Endothelial cell of umbilical vein (primary cell): ENCODE data around the gene KRT79. TPM values are rescaled to one million over a fixed set of nuclear protein-coding genes. Genes with fewer than 3 reads are reported as not detected.

Source experiments
- BruUV-seq: library from RNA; stranded (reverse); fragments of 400-500 nt; replicated peaks from 2 replicates; lab custom pipeline; 2021; lab: Mats Ljungman, UMichigan
- CTCF ChIA-PET: fragments of 300-600, 350-600 bp; sonication (Branson Sonifier 250); formaldehyde crosslinking; loops from one replicate; lab custom pipeline; 2021; ENCODE audit warnings: antibody characterized with exemption, inconsistent platforms; lab: Charles Lee
- POLR2A ChIA-PET: fragments of 300-600, 350-600 bp; sonication (Branson Sonifier 250); formaldehyde crosslinking; loops from one replicate; lab custom pipeline; 2021; ENCODE audit warnings: antibody characterized with exemption, inconsistent platforms; lab: Charles Lee
- DNase-seq: peaks from one replicate; pipeline ENCODE4 v3.0.0-alpha.2; 2011; ENCODE audit warnings: low read depth, low spot score
- FAIRE-seq: peaks from 2 replicates; lab custom pipeline; 2011; peaks lifted over from hg19 to GRCh38; lab: Jason Lieb, UNC
- H2AFZ ChIP-seq: 2 replicates; pipeline ENCODE4 v1.6.0; 2012; ENCODE audit warnings: low read depth, low read length, control low read depth, inconsistent platforms
- H3K27ac ChIP-seq: 2 replicates; pipeline ENCODE4 v1.5.1; 2011; ENCODE audit warnings: low read depth, mild to moderate bottlenecking, control low read depth, low read length, moderate library complexity; ENCODE audit not compliant: insufficient read depth
- H3K27me3 ChIP-seq, 2 experiments: 2 replicates each; pipeline versions ENCODE4 v1.6.0 to v1.6.1; 2011; ENCODE audit warnings: low read length in 2 of 2, mixed read lengths in 1 of 2; ENCODE audit not compliant: control insufficient read depth in 2 of 2, insufficient read depth in 2 of 2
- H3K36me3 ChIP-seq, 2 experiments: 2 replicates in 1 of 2; 3 replicates in 1 of 2; pipeline ENCODE4 v1.5.1; 2011; ENCODE audit warnings: low read length in 2 of 2, mild to moderate bottlenecking in 1 of 2, moderate library complexity in 1 of 2; ENCODE audit not compliant: control insufficient read depth in 2 of 2, insufficient read depth in 2 of 2; ENCODE audit errors: extremely low read depth in 1 of 2
- H3K4me1 ChIP-seq: 3 replicates; pipeline ENCODE4 v1.5.1; 2011; ENCODE audit warnings: mild to moderate bottlenecking, low read length; ENCODE audit not compliant: control insufficient read depth, insufficient read depth; ENCODE audit errors: extremely low read depth
- H3K4me2 ChIP-seq: 2 replicates; pipeline ENCODE4 v1.6.1; 2011; ENCODE audit warnings: low read length, control low read depth, mixed read lengths; ENCODE audit not compliant: insufficient read depth
- H3K4me3 ChIP-seq, 3 experiments: fragments of 200-600 bp in 1 of 3; sonication (generic), shearing (Covaris generic) in 1 of 3; replicated peaks in 1 of 3; 2 replicates each; pipeline ENCODE4 v1.5.1; 2011 to 2016; ENCODE audit warnings: control low read depth in 3 of 3, low read length in 3 of 3, mild to moderate bottlenecking in 2 of 3, inconsistent platforms in 1 of 3, low read depth in 1 of 3, moderate library complexity in 1 of 3; ENCODE audit not compliant: insufficient read depth in 1 of 3
- H3K79me2 ChIP-seq: 2 replicates; pipeline ENCODE4 v1.6.0; 2012; ENCODE audit warnings: low read length, inconsistent platforms; ENCODE audit not compliant: control insufficient read depth, insufficient read depth
- H3K9ac ChIP-seq: replicated peaks from 2 replicates; pipeline ENCODE3; 2011; ENCODE audit warnings: low read length, control low read depth; ENCODE audit not compliant: insufficient read depth; ENCODE audit errors: extremely low read depth
- H3K9me1 ChIP-seq: replicated peaks from 3 replicates; pipeline ENCODE4 v1.6.0; 2011; ENCODE audit warnings: mild to moderate bottlenecking, low read length; ENCODE audit not compliant: control insufficient read depth, insufficient read depth; ENCODE audit errors: extremely low read depth
- H3K9me3 ChIP-seq: replicated peaks from 2 replicates; pipeline ENCODE4 v1.5.1; 2012; ENCODE audit warnings: low read length, inconsistent platforms; ENCODE audit not compliant: control insufficient read depth, insufficient read depth
- H4K20me1 ChIP-seq: replicated peaks from 2 replicates; pipeline ENCODE3; 2011; ENCODE audit warnings: mild to moderate bottlenecking, low read length; ENCODE audit not compliant: control insufficient read depth, insufficient read depth; ENCODE audit errors: extremely low read depth
- CTCF ChIP-seq, 2 donors: IDR thresholded peaks; 1 replicate in 1 of 2; 2 replicates in 1 of 2; pipeline ENCODE4 v1.5.1; 2011; ENCODE audit warnings: low read length in 2 of 2, mild to moderate bottlenecking in 2 of 2, moderate library complexity in 2 of 2, control low read depth in 1 of 2, inconsistent platforms in 1 of 2, low read depth in 1 of 2; ENCODE audit not compliant: insufficient read depth in 1 of 2; ENCODE audit errors: extremely low read depth in 1 of 2
- EZH2 ChIP-seq: IDR thresholded peaks from 2 replicates; pipeline ENCODE4 v1.6.1; 2012; ENCODE audit warnings: borderline replicate concordance, low read depth, mild to moderate bottlenecking, moderate library complexity, low read length, inconsistent platforms; ENCODE audit not compliant: severe bottlenecking
- FOS ChIP-seq: IDR thresholded peaks from 2 replicates; pipeline ENCODE4 v1.6.1; 2011; ENCODE audit warnings: mild to moderate bottlenecking, low read length, moderate library complexity, borderline replicate concordance; ENCODE audit not compliant: insufficient read depth
- GATA2 ChIP-seq: IDR thresholded peaks from 2 replicates; pipeline ENCODE4 v1.7.0; 2011; ENCODE audit warnings: low read depth, mild to moderate bottlenecking, moderate library complexity, mixed read lengths, low read length; ENCODE audit not compliant: insufficient read length, insufficient read depth
- JUN ChIP-seq: IDR thresholded peaks from 2 replicates; pipeline ENCODE4 v1.6.1; 2011; ENCODE audit warnings: borderline replicate concordance, low read depth; ENCODE audit not compliant: insufficient read length, insufficient read depth
- MAX ChIP-seq: IDR thresholded peaks from 2 replicates; pipeline ENCODE4 v1.6.1; 2011; ENCODE audit not compliant: insufficient read depth, insufficient read length
- MYC ChIP-seq: IDR thresholded peaks from one replicate; pipeline ENCODE4 v1.6.1; 2011; ENCODE audit warnings: mild to moderate bottlenecking, low read depth, low read length
- POLR2A ChIP-seq: IDR thresholded peaks from 2 replicates; pipeline ENCODE4 v1.6.1; 2012; ENCODE audit warnings: low read depth, mild to moderate bottlenecking, control low read depth, low read length
- POLR2AphosphoS5 ChIP-seq: IDR thresholded peaks from 2 replicates; pipeline ENCODE4 v1.6.1; 2012; ENCODE audit warnings: low read depth, mild to moderate bottlenecking, control low read depth, low read length, moderate library complexity; ENCODE audit not compliant: insufficient read depth
- dilution Hi-C: fragments of 300-500 bp; cut with MboI; formaldehyde crosslinking; loops from one replicate; pipeline ENCODE4 v1.15.0; 2019; ENCODE audit warnings: low sequenced_read_pairs; ENCODE audit not compliant: extremely low pct_ligation_motif_present
- intact Hi-C: fragments of 100-400 bp; cut with micrococcal nuclease; formaldehyde crosslinking; loops from one replicate; pipeline ENCODE4 v1.10.0; 2022
- polyA plus RNA-seq, 4 experiments: library from polyadenylated mRNA; depleted of rRNA in 3 of 4; stranded (reverse) in 3 of 4; unstranded in 1 of 4; fragments of >200 nt; gene quantifications; 2 replicates each; pipeline versions ENCODE4 v1.2.1 to v1.2.3, GENCODE V29; 2011 to 2012; ENCODE audit warnings: missing spikeins in 1 of 4
- total RNA-seq: library from RNA; stranded (reverse); gene quantifications from 2 replicates; pipeline ENCODE4 v1.2.3, GENCODE V29; 2021

KRT79 gene
- total and polyA plus RNA-seq, 2 donors (not counting 3 experiments of a cell fraction or from before 2014, with no cell fraction given), result not detected

- dilution Hi-C loops, result no loop called here
- Histone ChIP-seq H3K4me3 (no peak overlapping the region), H3K4me2 (no peak overlapping the region), H3K9me3 (no peaks in the 10 kb centered on the region), H4K20me1 (no peaks in the 10 kb centered on the region), H3K36me3 (no peaks in the 10 kb centered on the region), H3K79me2 (no peaks in the 10 kb centered on the region), H3K9ac (no peak overlapping the region), H3K27ac (no peak overlapping the region), H3K27me3 (peaks cover 5 to 7% of the 10 kb centered on the region in 2 experiments), H3K9me1 (no peaks in the 10 kb centered on the region), H2AFZ (no peak overlapping the region), H3K4me1 (no peaks in the 10 kb centered on the region)
- ChIA-PET CTCF (no interaction called here), POLR2A (no interaction called here)
- TF ChIP-seq POLR2AphosphoS5, result no peak
- TF ChIP-seq EZH2, result no peak
- no peak for TF ChIP-seq FOS
- TF ChIP-seq MAX, result no peak
- no peak for TF ChIP-seq POLR2A
- TF ChIP-seq CTCF (IDR thresholded peaks at IDR 0.05; ENCODE audit: extremely low read depth in 1 of 2, insufficient read depth in 1 of 2, low read depth in 1 of 2, low read length in 2 of 2), result no peak
- no peak for TF ChIP-seq JUN
- TF ChIP-seq GATA2, result no peak
- no peak for TF ChIP-seq MYC
- intact Hi-C loops, result no loop called here
- BruUV-seq, result no TSS peak
- DNase-seq, result no peak
- no peak for FAIRE-seq
Observed at GRCh38 chr12:52774629-52775250, 59.4 kb downstream of the KRT79 start.
